ENCODE results near the gene RHOT1.
"Not testable (repeated sequence)": the region's sequence is repeated elsewhere in the genome, so short reads cannot be mapped to it uniquely, and the experiment has no call there.

Gene RHOT1

DNA sequence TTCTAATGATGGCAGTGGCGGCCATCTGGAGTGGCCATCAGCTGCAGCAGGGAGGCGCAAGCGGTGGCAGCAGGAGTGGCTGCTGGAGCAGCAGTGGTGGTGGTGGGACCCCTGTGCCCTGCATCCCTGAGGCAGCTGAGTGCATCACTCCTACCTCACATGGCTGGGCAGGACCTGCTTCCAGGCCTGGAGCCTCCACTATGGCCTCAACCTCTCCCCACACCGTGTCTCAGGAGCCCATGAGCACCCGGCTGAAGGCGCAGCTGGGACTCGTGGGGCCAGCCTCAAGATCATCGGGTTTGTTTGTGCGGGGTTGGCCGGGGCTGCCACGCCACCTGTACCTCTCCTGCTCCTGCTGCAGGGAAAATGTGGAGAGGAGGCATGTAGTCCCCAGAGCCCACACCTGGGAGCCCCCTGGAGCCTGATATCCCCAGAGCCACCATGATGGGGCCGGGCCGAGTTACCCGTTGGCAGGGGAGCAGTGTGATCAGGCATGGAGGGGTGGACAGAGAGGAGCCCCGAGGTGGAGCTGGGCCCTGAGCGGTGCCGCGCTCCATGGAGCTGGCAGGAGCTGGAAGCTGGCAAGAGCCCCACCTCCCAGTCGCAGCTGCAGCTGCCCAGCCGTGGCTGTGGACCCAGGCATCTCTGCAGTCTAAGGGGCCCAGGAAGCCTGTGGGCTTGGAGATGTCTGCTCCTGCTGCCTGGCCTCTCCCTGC, 16.7 kb downstream of the RHOT1 start:
- DNase-seq: peak in 30 of 56 donors; percentile 5 to 71 (median 41)

DNA sequence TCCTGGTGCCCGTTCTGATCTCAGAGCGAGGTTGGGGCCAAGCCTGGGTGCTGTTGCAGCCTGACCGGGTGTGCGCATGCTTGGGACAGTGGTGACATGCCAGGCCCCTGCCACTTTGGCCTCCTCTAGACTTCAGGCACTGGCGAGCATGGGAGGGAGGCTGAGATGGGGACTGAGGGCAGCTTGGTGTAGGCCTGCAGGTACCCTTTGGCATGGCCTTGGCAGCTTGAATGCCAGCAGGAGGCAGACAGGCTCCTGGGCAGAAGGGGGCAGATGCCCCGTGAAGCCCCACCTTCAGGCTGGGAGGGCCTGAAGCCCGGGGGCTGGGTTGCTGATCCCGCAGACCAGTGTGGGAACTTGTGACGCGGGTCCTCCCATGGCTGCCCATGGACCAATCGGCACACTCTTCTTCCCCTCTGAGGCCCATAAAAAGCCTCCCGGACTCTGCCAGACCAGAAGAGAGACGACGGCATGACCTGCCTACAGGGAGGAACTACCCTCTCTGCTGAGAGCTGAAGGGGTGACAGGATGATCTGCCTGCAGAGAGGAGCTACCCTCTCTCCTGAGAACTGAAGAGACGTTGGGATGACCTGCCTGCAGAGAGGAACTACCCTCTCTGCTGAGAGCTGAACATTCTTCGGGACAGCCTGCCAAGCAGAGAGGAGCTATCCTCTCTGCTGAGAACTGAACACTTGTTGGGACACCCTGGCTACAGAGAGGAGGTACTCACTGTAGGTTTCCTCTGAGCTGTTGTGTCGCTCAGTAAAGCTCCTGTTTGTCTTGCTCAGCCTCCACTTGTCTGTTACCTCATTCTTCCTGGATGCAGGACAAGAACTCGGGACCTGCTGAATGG, 17.5 kb downstream of the RHOT1 start:
- DNase-seq: peak in 2 of 56 donors; percentile 17 to 43

DNA sequence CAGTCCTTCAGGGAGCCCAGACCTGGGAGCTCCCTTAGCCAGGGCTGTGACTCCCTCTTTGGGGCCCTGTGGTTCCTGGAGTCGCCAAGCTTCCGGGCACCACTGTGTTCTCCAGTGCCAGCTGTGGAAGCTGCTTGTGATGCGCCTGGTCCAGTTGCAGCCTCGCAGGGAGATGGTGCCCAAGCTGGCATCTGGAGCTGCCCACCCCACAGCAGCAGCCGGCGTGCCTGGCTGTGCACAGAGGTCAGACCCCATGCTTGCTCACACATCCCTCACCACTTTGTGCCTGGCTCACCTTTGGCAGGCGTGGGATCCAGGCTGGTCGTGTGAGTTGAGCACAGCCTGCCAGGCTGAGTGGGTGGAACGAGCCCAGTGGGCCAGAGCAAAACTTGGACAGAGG, 18.2 kb downstream of the RHOT1 start:
- peak in 4 of 56 donors; percentile 4 to 12 (median 6) for DNase-seq

DNA sequence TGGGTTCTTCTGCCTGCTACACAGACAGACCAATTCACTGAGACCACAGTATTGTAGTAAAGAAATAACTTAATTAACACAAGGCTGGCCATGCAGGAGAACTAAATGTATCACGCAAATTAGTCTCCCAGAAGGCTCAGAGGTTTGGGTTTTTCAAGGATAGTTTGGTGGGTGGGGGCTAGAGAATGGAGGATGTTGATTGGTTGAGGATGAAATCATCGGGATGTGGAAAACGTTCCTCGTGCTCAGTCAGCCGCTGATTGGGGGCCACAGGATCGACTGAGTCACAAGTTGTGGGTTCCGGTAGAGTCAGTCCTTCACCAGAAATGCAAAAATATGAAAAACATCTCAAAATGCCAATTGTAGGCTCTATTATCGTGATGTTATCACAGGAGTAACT, 18.7 kb downstream of the RHOT1 start:
- DNase-seq: no peak

GRCh38 chr17:32161506-32162365, 19.4 kb downstream of the RHOT1 start:
- DNase-seq: no peak

DNA sequence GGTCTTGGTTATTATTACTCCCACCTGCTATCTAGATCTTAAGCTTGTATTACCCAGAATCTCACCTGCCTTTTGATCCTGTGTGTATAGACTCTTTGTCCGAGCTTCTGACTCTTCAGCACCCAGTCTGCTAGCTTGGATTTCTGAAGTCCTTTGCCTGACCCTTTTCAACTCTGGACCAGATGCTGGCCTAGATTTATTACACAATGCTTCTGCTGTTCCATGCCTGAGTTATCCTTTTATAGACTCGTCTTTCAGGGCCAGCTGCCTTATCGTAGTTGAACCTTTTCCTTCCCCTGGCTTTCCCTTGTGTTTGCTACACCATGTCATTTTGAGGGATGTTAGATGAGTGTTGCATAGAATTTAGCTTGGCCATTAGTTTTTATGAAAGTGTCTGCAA, 32.6 kb downstream of the RHOT1 start:
- DNase-seq: no peak

DNA sequence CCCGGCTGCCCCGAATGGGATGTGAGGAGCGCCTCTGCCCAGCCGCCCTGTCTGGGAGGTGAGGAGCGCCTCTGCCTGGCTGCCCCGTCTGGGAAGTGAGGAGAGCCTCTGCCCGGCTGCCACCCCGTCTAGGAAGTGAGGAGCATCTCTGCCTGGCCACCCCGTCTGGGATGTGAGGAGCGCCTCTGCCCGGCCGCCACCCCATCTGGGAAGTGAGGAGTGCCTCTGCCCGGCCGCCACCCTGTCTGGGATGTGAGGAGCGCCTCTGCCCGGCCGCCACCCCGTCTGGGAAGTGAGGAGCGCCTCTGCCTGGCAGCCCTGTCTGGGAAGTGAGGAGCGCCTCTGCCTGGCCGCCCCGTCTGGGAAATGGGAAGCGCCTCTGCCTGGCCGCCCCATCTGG, 36.4 kb downstream of the RHOT1 start:
- DNase-seq: not testable (repeated sequence)

- DNase-seq: not testable (repeated sequence)
Measured at GRCh38 chr17:32179103-32179502, 36.8 kb downstream of the RHOT1 start.

DNA sequence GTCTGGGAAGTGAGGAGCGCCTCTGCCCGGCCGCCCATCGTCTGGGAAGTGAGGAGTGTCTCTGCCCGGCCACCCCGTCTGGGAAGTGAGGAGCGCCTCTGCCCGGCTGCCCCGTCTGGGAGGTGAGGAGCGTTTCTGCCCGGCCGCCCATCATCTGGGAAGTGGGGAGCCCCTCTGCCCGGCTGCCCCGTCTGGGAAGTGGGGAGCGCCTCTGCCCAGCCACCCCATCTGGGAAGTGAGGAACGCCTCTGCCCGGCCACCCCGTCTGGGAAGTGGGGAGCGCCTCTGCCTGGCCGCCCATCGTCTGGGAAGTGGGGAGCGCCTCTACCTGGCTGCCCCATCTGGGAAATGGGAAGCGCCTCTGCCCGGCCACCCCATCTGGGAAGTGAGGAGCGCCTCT, 37.2 kb downstream of the RHOT1 start:
- not testable (repeated sequence) for DNase-seq

DNA sequence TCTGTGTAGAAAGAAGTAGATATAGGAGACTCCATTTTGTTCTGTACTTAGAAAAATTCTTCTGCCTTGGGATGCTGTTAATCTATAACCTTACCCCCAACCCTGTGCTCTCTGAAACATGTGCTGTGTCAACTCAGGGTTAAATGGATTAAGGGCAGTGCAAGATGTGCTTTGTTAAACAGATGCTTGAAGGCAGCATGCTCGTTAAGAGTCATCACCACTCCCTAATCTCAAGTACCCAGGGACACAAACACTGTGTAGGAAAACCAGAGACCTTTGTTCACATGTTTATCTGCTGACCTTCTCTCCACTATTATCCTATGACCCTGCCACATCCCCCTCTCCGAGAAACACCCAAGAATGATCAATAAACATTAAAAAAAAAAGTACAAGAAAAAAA, 38.0 kb downstream of the RHOT1 start:
- DNase-seq: not testable (repeated sequence)

DNA sequence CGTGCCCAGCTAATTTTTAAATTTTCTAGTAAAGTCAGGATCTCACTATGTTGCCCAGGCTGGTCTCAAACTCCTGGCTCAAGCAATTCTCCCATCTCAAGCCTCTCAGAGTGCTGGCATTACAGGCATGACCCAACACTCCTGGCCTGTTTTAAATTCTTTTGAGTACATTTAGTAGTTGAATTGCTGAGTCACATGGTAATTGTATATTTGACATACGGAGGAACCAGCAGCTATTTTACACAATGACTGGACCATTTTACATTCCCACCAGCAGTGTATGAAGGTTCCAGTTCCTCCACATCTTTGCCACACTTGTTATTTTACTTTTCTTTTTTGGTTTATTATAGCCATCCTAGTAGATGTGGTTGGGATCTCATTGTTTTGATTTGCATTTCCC, 43.6 kb downstream of the RHOT1 start:
- no peak for DNase-seq

- no peak for DNase-seq
Measured at GRCh38 chr17:32187271-32187670, 45.0 kb downstream of the RHOT1 start.

GRCh38 chr17:32189343-32189742, 47.0 kb downstream of the RHOT1 start:
- no peak for DNase-seq

- DNase-seq: no peak
Measured at GRCh38 chr17:32191306-32191705, 49.0 kb downstream of the RHOT1 start.

- DNase-seq: no peak
Measured at GRCh38 chr17:32192379-32192778, 50.1 kb downstream of the RHOT1 start.

- no peak for DNase-seq
Measured at GRCh38 chr17:32197987-32198386, 55.7 kb downstream of the RHOT1 start.

DNA sequence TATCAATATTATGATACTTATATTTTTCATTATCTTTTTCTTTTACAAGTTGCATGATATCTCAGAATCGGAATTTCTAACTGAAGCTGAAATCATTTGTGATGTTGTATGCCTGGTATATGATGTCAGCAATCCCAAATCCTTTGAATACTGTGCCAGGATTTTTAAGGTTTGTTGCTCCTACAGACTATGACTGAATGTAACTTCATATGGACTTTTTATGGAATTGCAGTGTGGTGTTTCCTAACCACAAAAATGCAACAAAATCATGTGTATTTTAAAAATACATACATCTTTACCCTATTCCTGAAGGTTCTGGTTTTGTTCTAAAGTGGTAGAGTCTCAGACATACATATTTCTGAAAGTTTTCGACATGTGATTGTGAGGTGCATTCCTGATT, 64.6 kb downstream of the RHOT1 start:
- no peak for DNase-seq

GRCh38 chr17:32208436-32208835, 66.1 kb downstream of the RHOT1 start:
- DNase-seq: no peak

- no peak for DNase-seq
Measured at GRCh38 chr17:32209608-32210007, 67.3 kb downstream of the RHOT1 start.

DNA sequence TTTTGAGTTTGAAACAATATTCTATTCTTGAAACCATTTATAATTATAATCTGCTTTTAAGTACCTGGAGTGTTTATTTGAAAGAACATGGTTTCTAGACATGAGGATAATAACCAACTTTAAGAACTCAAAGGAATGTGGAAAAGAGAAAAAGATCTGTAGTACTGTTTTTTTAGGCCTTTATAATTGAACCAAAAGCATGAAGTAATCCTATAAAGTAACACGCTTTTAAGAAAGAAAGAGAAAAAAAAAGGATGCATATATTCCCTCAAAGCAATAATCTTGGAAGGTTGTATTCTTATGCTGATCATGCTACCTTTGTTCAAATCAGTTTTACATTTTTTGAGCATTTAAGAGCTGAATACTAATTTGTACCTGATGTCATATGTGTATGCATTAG, 69.4 kb downstream of the RHOT1 start:
- no peak for DNase-seq

DNA sequence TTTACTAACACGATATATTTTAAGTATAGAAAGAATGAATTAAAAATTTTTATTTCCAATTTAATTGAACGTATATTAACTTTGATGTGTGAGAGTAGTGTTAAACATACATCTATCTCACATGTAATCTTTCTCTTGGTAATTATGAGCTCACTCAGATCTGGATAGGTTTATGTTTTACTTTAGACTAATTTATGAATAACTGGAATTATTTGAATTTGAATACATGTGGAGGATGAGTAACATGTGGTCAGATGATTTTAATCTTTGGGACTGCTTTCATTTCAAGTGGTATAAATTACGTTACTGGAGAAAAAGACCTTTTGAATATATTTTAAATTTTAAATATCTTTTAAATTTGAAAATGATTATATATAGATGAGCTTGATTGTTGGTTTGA, 73.4 kb downstream of the RHOT1 start:
- no peak for DNase-seq

DNA sequence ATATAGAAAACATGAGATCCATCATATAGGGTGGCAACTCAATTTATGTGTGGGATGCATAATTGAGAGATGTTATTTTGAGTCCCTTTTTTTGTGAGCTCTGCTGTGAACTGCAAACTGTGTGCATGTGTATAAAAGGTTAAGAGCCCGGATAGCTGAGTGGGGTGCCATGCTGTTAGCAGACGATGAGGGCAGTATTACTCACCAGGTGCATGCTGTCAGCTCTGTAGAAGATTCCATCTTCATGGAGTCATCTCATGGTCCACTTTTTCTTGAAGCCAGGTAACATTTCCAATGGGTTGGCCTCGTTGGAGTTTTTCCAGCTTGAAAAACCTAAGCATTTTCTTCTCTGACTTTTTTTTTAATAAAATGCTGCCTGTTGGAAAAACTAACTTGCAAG, 80.3 kb downstream of the RHOT1 start:
- no peak for DNase-seq
